Fibroblast of the aortic adventitia (primary cell): ENCODE results near the gene TXNDC9. TPM values are rescaled to one million over a fixed set of nuclear protein-coding genes. Genes with fewer than 3 reads are reported as not detected.
"Not testable (repeated sequence)": the region's sequence is repeated elsewhere in the genome, so short reads cannot be mapped to it uniquely, and the experiment has no call there.

Source experiments
- DNase-seq: peaks from one replicate; pipeline ENCODE4 v3.0.0-alpha.2; 2010; ENCODE audit warnings: low read depth
- H3K4me3 ChIP-seq: 2 replicates; pipeline ENCODE4 v1.5.1; 2011; ENCODE audit warnings: low read depth, mild to moderate bottlenecking, control low read depth, low read length, moderate library complexity
- total RNA-seq: library from RNA; depleted of rRNA; stranded (reverse); fragments of >200 nt; gene quantifications from 2 replicates; pipeline ENCODE4 v1.2.3, GENCODE V29; 2012; ENCODE audit warnings: low replicate concordance
- TF ChIP-seq, protein P1 (sequence below): IDR thresholded peaks from 2 replicates; pipeline ENCODE4 v1.5.1; 2011; ENCODE audit warnings: mild to moderate bottlenecking, low read length, control low read depth, inconsistent platforms; ENCODE audit not compliant: insufficient read depth

Gene TXNDC9
- total RNA-seq, 1 donor, result 88.0 TPM

DNA sequence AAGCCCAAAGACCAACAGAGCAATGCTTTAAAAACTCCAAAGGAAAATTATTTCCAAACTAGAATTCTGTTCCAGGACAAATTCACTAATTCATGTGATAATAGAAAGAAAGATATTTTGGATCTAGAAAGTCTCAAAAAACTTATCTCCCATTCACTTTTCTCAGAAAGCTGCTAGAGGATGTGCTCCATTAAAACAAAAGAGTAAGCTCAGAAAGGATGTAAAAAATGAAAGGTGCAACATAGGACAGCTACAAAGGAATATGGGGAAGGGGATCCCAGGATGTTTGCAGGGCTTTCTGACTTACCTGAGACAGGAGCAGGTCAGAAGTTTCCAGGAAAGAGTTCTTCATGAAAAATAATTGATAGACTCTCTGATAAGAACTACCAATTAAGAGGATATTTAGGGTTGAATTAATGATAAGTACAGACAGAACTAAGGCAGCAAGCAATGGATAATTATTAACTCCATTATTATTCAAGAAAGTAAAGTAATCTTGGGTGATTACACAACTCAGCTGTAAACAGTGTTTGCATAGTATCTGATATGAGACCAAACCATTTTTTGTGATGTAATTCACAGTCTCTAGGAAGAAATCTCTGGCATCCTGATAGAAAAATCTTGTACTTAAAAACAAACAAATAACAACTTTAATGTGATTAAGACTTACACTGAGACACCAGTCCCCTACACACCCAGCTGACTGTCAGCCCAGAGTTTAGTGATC is 56.0 kb downstream of the TXNDC9 start:
- no peak for DNase-seq
- TF ChIP-seq, protein P1, sequence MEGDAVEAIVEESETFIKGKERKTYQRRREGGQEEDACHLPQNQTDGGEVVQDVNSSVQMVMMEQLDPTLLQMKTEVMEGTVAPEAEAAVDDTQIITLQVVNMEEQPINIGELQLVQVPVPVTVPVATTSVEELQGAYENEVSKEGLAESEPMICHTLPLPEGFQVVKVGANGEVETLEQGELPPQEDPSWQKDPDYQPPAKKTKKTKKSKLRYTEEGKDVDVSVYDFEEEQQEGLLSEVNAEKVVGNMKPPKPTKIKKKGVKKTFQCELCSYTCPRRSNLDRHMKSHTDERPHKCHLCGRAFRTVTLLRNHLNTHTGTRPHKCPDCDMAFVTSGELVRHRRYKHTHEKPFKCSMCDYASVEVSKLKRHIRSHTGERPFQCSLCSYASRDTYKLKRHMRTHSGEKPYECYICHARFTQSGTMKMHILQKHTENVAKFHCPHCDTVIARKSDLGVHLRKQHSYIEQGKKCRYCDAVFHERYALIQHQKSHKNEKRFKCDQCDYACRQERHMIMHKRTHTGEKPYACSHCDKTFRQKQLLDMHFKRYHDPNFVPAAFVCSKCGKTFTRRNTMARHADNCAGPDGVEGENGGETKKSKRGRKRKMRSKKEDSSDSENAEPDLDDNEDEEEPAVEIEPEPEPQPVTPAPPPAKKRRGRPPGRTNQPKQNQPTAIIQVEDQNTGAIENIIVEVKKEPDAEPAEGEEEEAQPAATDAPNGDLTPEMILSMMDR, result no peak
- no peak overlapping the region for H3K4me3 ChIP-seq

DNA sequence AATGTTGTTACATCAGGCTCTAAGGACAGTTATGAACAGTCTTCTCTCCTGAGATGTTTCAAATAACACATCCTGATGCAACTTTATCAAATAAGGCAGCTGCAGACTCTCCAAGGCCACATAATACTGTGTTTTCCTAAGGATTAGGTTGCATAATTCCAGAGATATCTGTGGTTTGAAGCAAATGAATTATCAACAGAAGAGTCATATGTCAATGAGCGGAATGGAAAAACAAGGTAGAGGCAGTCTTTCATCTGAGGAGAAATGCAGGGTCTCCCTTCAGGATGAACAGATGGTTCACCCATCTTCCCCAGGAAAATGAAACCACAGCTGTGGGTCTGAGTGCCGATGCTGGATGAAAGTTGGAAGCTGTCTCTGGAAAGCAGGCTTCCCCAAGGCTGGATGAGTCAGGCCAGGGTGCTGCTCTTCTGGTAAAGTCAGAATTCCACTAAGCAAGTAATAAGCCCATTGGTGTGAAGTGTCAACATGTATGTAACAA is 57.3 kb downstream of the TXNDC9 start:
- H3K4me3 ChIP-seq, result peak overlapping the region; percentile 22
- TF ChIP-seq, protein P1, result no peak
- DNase-seq, result peak; percentile 72

DNA sequence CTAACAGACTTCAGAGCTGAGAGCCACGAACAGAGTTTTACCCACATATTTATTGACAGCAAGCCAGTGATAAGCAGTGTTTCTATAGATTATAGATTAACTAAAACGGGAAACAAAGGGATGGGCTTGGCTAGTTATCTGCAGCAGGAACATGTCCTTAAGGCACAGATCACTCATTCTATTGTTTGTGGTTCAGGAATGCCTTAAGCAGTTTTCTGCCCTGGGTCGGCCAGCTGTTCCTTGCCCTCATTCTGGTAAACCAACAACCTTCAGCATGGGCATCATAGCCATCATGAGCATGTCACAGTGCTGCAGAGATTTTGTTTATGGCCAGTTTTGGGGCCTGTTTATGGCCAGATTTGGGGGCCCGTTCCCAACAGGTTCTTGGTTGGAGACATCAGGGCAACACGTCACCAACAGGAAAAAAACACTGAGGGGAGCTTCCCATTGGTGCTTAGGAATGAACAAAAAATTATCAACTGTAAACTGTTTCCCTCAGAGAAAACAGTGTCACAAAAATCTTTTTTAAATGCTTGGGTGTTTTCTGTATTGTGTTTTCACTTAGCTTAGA is 57.9 kb downstream of the TXNDC9 start:
- DNase-seq, H3K4me3 ChIP-seq: not testable (repeated sequence)

DNA sequence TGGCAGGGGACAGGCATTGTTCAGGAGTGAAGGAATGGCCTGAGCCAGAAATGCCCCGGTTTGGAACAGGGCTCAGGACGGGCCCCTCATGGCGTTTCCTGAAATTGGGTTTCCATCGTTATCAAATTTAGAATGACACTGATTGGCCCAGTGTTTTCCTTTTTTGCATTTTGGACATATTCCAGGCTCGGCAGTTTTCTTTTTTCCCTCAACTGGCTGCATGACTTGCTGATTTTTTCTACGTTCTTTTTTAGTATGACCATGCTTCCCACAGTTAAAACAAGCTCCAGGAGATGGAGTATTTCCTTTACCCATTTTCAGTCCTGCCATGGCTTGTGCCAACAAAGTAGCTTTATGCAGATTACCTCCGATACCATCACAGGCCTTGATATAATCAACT is 60.3 kb downstream of the TXNDC9 start:
- no peak overlapping the region for H3K4me3 ChIP-seq
- TF ChIP-seq, protein P1, result no peak
- no peak for DNase-seq

Other genes with a start within 250 kb of the TXNDC9 start
- gene C2orf15, start 194.6 kb downstream of the TXNDC9 start, total RNA-seq, result not detected in 2 replicates
- 3.8 and 11.8 TPM in 2 replicates for gene TSGA10, start 181.4 kb downstream of the TXNDC9 start, total RNA-seq
- gene LIPT1, start 181.4 kb downstream of the TXNDC9 start, total RNA-seq, result 2.9 and 9.0 TPM in 2 replicates
- 19.1 and 30.1 TPM in 2 replicates for gene MITD1, start 155.3 kb downstream of the TXNDC9 start, total RNA-seq
- 13.2 and 33.2 TPM in 2 replicates for gene MRPL30, start 155.1 kb downstream of the TXNDC9 start, total RNA-seq
- not detected in 2 replicates for gene LYG2, start 80.7 kb downstream of the TXNDC9 start, total RNA-seq
- gene LYG1, start 35.1 kb downstream of the TXNDC9 start, total RNA-seq, result 0.09 TPM in 1 of 2 replicates, not detected in the other
- 17.3 and 27.1 TPM in 2 replicates for gene EIF5B, start 1.1 kb upstream of the TXNDC9 start, total RNA-seq
- 36.2 and 58.5 TPM in 2 replicates for gene REV1, start 153.7 kb upstream of the TXNDC9 start, total RNA-seq